Activated CD4-positive, alpha-beta T cell treated with anti-CD3 and anti-CD28 coated beads, Interleukin-2, Interleukin-4, amounts not matched to agents 100 ng/mL and 50 ng/mL, durations not matched to agents 16 hours and 8 hours (primary cell): ENCODE data around the gene NANS.

Source experiments
- DNase-seq: peaks from one replicate; pipeline ENCODE4 v3.0.0-alpha.2; 2020; ENCODE audit warnings: low spot score

NANS gene

GRCh38 chr9:98038958-98039357, 17.6 kb upstream of the NANS start:
- DNase-seq = no peak

GRCh38 chr9:98039607-98040017, 16.9 kb upstream of the NANS start:
- no peak for DNase-seq

GRCh38 chr9:98040212-98040611, 16.3 kb upstream of the NANS start:
- no peak for DNase-seq

GRCh38 chr9:98043915-98044314, 12.6 kb upstream of the NANS start:
- no peak for DNase-seq

GRCh38 chr9:98045234-98046179, 11.0 kb upstream of the NANS start:
- DNase-seq = peak; percentile 84

- DNase-seq = no peak
Observed at GRCh38 chr9:98046180-98046543, 10.4 kb upstream of the NANS start.

GRCh38 chr9:98047002-98047401, 9.5 kb upstream of the NANS start:
- peak; percentile 39 for DNase-seq

- DNase-seq = no peak
Observed at GRCh38 chr9:98049288-98050072, 7.1 kb upstream of the NANS start.

GRCh38 chr9:98050351-98050750, 6.2 kb upstream of the NANS start:
- DNase-seq = no peak

- DNase-seq = no peak
Observed at GRCh38 chr9:98054376-98054951, 2.1 kb upstream of the NANS start.

- no peak for DNase-seq
Observed at GRCh38 chr9:98057138-98057799, 737 bp downstream of the NANS start.

- DNase-seq = no peak
Observed at GRCh38 chr9:98062161-98062560, 5.6 kb downstream of the NANS start.

GRCh38 chr9:98064623-98065392, 8.3 kb downstream of the NANS start:
- DNase-seq = no peak

- DNase-seq = no peak
Observed at GRCh38 chr9:98066235-98066634, 9.7 kb downstream of the NANS start.

GRCh38 chr9:98067184-98067583, 10.7 kb downstream of the NANS start:
- no peak for DNase-seq

- DNase-seq = no peak
Observed at GRCh38 chr9:98069551-98069950, 13.0 kb downstream of the NANS start.

GRCh38 chr9:98070704-98071103, 14.2 kb downstream of the NANS start:
- no peak for DNase-seq

- DNase-seq = no peak
Observed at GRCh38 chr9:98071737-98072136, 15.2 kb downstream of the NANS start.

- peak; percentile 71 for DNase-seq
Observed at GRCh38 chr9:98074115-98074990, 17.8 kb downstream of the NANS start.

- peak; percentile 50 for DNase-seq
Observed at GRCh38 chr9:98075332-98075805, 18.8 kb downstream of the NANS start.
